Sigmoid colon (tissue), 4 donors: ENCODE results near the gene RGPD6.
"Not testable (repeated sequence)": the region's sequence is repeated elsewhere in the genome, so short reads cannot be mapped to it uniquely, and the experiment has no call there.

Source experiments
- CTCF ChIP-seq, 4 experiments: fragments of 450-650 bp in 3 of 4; fragments of 200-600 bp in 1 of 4; IDR thresholded peaks; one replicate each; pipeline ENCODE4 v1.5.1; 2016 to 2019; ENCODE audit warnings: antibody characterized with exemption in 4 of 4, mild to moderate bottlenecking in 3 of 4, moderate library complexity in 2 of 4
- EP300 ChIP-seq, 4 donors: sonication (generic); formaldehyde crosslinking; IDR thresholded peaks; one replicate each; pipeline ENCODE4 v1.6.1; 2017; ENCODE audit warnings: antibody characterized with exemption in 4 of 4
- POLR2A ChIP-seq, 2 donors: fragments of 450-650 bp; IDR thresholded peaks; one replicate each; pipeline ENCODE4 v1.6.1; 2016; ENCODE audit warnings: antibody characterized with exemption in 2 of 2, mild to moderate bottlenecking in 2 of 2, moderate library complexity in 2 of 2
- POLR2AphosphoS5 ChIP-seq, 4 donors: sonication (generic); formaldehyde crosslinking; IDR thresholded peaks; one replicate each; pipeline ENCODE4 v1.6.1; 2017; ENCODE audit warnings: antibody characterized with exemption in 4 of 4

GRCh38 chr2:110468921-110469320 lies 108.1 kb downstream of the RGPD6 start:
- not testable (repeated sequence) for TF ChIP-seq POLR2A, CTCF, POLR2AphosphoS5, EP300 (IDR thresholded peaks at IDR 0.05)
